Effector memory CD8-positive, alpha-beta T cell (primary cell): Measurements from ENCODE around the gene DYNC2LI1.
A peak's percentile ranks its signal among the peaks of the same experiment; 100 is the strongest.

Source experiments
- ATAC-seq: fragments of 150-1000 bp; cut with Tn5 transposase; replicated peaks from 2 replicates; pipeline ENCODE4 v1.10.0; 2021; ENCODE audit warnings: mild to moderate bottlenecking, moderate library complexity
- DNase-seq, 3 experiments: peaks; one replicate each; pipeline ENCODE4 v3.0.0; 2021
- H3K27ac Mint-ChIP-seq, 2 donors: one replicate each; pipeline ENCODE4 v1.8.0; 2022; ENCODE audit warnings: mild to moderate bottlenecking in 2 of 2, mixed read lengths in 2 of 2, moderate library complexity in 2 of 2
- H3K27me3 Mint-ChIP-seq, 2 donors: one replicate each; pipeline ENCODE4 v1.8.0; 2022; ENCODE audit warnings: mixed read lengths in 2 of 2
- H3K36me3 Mint-ChIP-seq: one replicate; pipeline ENCODE4 v1.8.0; 2022; ENCODE audit warnings: mild to moderate bottlenecking, moderate library complexity, mixed read lengths; ENCODE audit not compliant: insufficient read depth
- H3K4me1 Mint-ChIP-seq, 2 donors: one replicate each; pipeline ENCODE4 v1.8.0; 2022; ENCODE audit warnings: low read depth in 2 of 2, mixed read lengths in 2 of 2
- H3K4me3 Mint-ChIP-seq, 2 donors: one replicate each; pipeline ENCODE4 v1.8.0; 2022; ENCODE audit warnings: mild to moderate bottlenecking in 2 of 2, mixed read lengths in 2 of 2, moderate library complexity in 2 of 2
- H3K9me3 Mint-ChIP-seq, 2 donors: one replicate each; pipeline ENCODE4 v1.8.0; 2022; ENCODE audit warnings: mixed read lengths in 2 of 2

DYNC2LI1 gene

GRCh38 chr2:43745457-43745856, 28.4 kb upstream of the DYNC2LI1 start:
- ATAC-seq (no peak), DNase-seq (no peak)
- Mint-ChIP-seq H3K27ac (no peak overlapping the region), H3K4me3 (no peak overlapping the region), H3K9me3 (no peaks in the 10 kb centered on the region), H3K4me1 (no peaks in the 10 kb centered on the region), H3K36me3 (no peaks in the 10 kb centered on the region), H3K27me3 (no peaks in the 10 kb centered on the region)

- ATAC-seq, result no peak
- Mint-ChIP-seq H3K36me3 (no peaks in the 10 kb centered on the region), H3K27me3 (no peaks in the 10 kb centered on the region), H3K27ac (no peak overlapping the region), H3K4me3 (no peak overlapping the region), H3K9me3 (no peaks in the 10 kb centered on the region), H3K4me1 (no peaks in the 10 kb centered on the region)
- DNase-seq, result no peak
These were observed 25.5 kb upstream of the DYNC2LI1 start for GRCh38 chr2:43748333-43748732.

GRCh38 chr2:43749583-43749982, 24.3 kb upstream of the DYNC2LI1 start:
- Mint-ChIP-seq H3K9me3 (no peaks in the 10 kb centered on the region), H3K4me1 (no peaks in the 10 kb centered on the region), H3K4me3 (no peak overlapping the region), H3K27ac (no peak overlapping the region), H3K36me3 (no peaks in the 10 kb centered on the region), H3K27me3 (peaks cover 0 to 6% of the 10 kb centered on the region in 2 donors)
- ATAC-seq, result no peak
- no peak for DNase-seq

GRCh38 chr2:43751476-43751990, 22.3 kb upstream of the DYNC2LI1 start:
- Mint-ChIP-seq H3K4me1 (no peaks in the 10 kb centered on the region), H3K36me3 (no peaks in the 10 kb centered on the region), H3K9me3 (no peaks in the 10 kb centered on the region), H3K27me3 (peaks cover 6 to 17% of the 10 kb centered on the region in 2 donors), H3K27ac (no peak overlapping the region), H3K4me3 (no peak overlapping the region)
- ATAC-seq (no peak), DNase-seq (no peak)

- no peaks in the 10 kb centered on the region for H3K9me3 Mint-ChIP-seq
- peaks cover 6 to 17% of the 10 kb centered on the region in 2 donors for H3K27me3 Mint-ChIP-seq
- H3K4me1 Mint-ChIP-seq, result no peaks in the 10 kb centered on the region
- no peak overlapping the region for H3K4me3 Mint-ChIP-seq
- H3K27ac Mint-ChIP-seq, result no peak overlapping the region
- H3K36me3 Mint-ChIP-seq, result no peaks in the 10 kb centered on the region
- no peak for DNase-seq
- ATAC-seq, result no peak
These were observed 21.5 kb upstream of the DYNC2LI1 start for GRCh38 chr2:43752302-43752701.

GRCh38 chr2:43754180-43754579, 19.7 kb upstream of the DYNC2LI1 start:
- H3K27me3 Mint-ChIP-seq, result peaks cover 6 to 24% of the 10 kb centered on the region in 2 donors
- DNase-seq (no peak), ATAC-seq (no peak)
- H3K36me3 Mint-ChIP-seq, result no peaks in the 10 kb centered on the region
- no peaks in the 10 kb centered on the region for H3K4me1 Mint-ChIP-seq
- no peaks in the 10 kb centered on the region for H3K9me3 Mint-ChIP-seq
- no peak overlapping the region for H3K27ac Mint-ChIP-seq
- H3K4me3 Mint-ChIP-seq, result no peak overlapping the region

GRCh38 chr2:43758739-43759138, 15.1 kb upstream of the DYNC2LI1 start:
- Mint-ChIP-seq H3K9me3 (no peaks in the 10 kb centered on the region), H3K4me1 (no peaks in the 10 kb centered on the region), H3K36me3 (no peaks in the 10 kb centered on the region), H3K27me3 (peaks cover 6 to 24% of the 10 kb centered on the region in 2 donors), H3K27ac (no peak overlapping the region), H3K4me3 (no peak overlapping the region)
- no peak for DNase-seq
- no peak for ATAC-seq

- Mint-ChIP-seq H3K27ac (no peak overlapping the region), H3K27me3 (peaks cover 6 to 22% of the 10 kb centered on the region in 2 donors), H3K4me3 (no peak overlapping the region), H3K36me3 (no peaks in the 10 kb centered on the region), H3K9me3 (no peaks in the 10 kb centered on the region), H3K4me1 (no peaks in the 10 kb centered on the region)
- no peak for DNase-seq
- ATAC-seq, result no peak
These were observed 14.6 kb upstream of the DYNC2LI1 start for GRCh38 chr2:43759195-43759594.

- Mint-ChIP-seq H3K36me3 (no peaks in the 10 kb centered on the region), H3K27me3 (peaks cover 5 to 7% of the 10 kb centered on the region in 2 donors), H3K27ac (no peak overlapping the region), H3K4me1 (peaks cover 0 to 2% of the 10 kb centered on the region in 2 donors), H3K4me3 (no peak overlapping the region), H3K9me3 (no peaks in the 10 kb centered on the region)
- DNase-seq, result no peak
- no peak for ATAC-seq
These were observed 11.6 kb upstream of the DYNC2LI1 start for GRCh38 chr2:43762286-43762685.

GRCh38 chr2:43763091-43763490, 10.7 kb upstream of the DYNC2LI1 start:
- Mint-ChIP-seq H3K36me3 (no peaks in the 10 kb centered on the region), H3K4me3 (no peak overlapping the region), H3K4me1 (peaks cover 0 to 2% of the 10 kb centered on the region in 2 donors), H3K9me3 (no peaks in the 10 kb centered on the region), H3K27ac (no peak overlapping the region), H3K27me3 (peaks cover 5 to 7% of the 10 kb centered on the region in 2 donors)
- no peak for ATAC-seq
- no peak for DNase-seq

- no peak overlapping the region for H3K27ac Mint-ChIP-seq
- ATAC-seq, result no peak
- peaks cover 0 to 2% of the 10 kb centered on the region in 2 donors for H3K4me1 Mint-ChIP-seq
- no peaks in the 10 kb centered on the region for H3K9me3 Mint-ChIP-seq
- DNase-seq, result no peak
- H3K27me3 Mint-ChIP-seq, result peaks cover 5 to 10% of the 10 kb centered on the region in 2 donors
- H3K36me3 Mint-ChIP-seq, result no peaks in the 10 kb centered on the region
- H3K4me3 Mint-ChIP-seq, result no peak overlapping the region
These were observed 9.6 kb upstream of the DYNC2LI1 start for GRCh38 chr2:43764086-43764705.

- Mint-ChIP-seq H3K27me3 (peaks cover 10 to 27% of the 10 kb centered on the region in 2 donors), H3K4me1 (peaks cover 0 to 2% of the 10 kb centered on the region in 2 donors), H3K27ac (no peak overlapping the region), H3K9me3 (no peaks in the 10 kb centered on the region), H3K4me3 (no peak overlapping the region), H3K36me3 (no peaks in the 10 kb centered on the region)
- no peak for ATAC-seq
- DNase-seq, result no peak
These were observed 7.8 kb upstream of the DYNC2LI1 start for GRCh38 chr2:43766006-43766405.

- no peak for ATAC-seq
These were observed 778 bp downstream of the DYNC2LI1 start for GRCh38 chr2:43774617-43775016.

GRCh38 chr2:43776324-43776723, 2.5 kb downstream of the DYNC2LI1 start:
- DNase-seq, result no peak
- no peaks in the 10 kb centered on the region for H3K9me3 Mint-ChIP-seq
- no peaks in the 10 kb centered on the region for H3K27me3 Mint-ChIP-seq
- H3K4me1 Mint-ChIP-seq, result peaks cover 10 to 11% of the 10 kb centered on the region in 2 donors
- H3K27ac Mint-ChIP-seq, result no peak overlapping the region
- no peaks in the 10 kb centered on the region for H3K36me3 Mint-ChIP-seq
- H3K4me3 Mint-ChIP-seq, result no peak overlapping the region
- ATAC-seq, result no peak

More at GRCh38 chr2:43774617-43775016, 778 bp downstream of the DYNC2LI1 start:
- Mint-ChIP-seq H3K4me3 (peak overlapping the region; percentile 96 to 99), H3K27ac (peak overlapping the region; percentile 92 to 93), H3K27me3 (peaks cover 6 to 15% of the 10 kb centered on the region in 2 donors), H3K4me1 (peaks cover 10 to 11% of the 10 kb centered on the region in 2 donors), H3K9me3 (no peaks in the 10 kb centered on the region), H3K36me3 (no peaks in the 10 kb centered on the region)
- no peak for DNase-seq
